Neural cell (in vitro differentiated cells): ENCODE data around the gene SSBP2. TPM values are rescaled to one million over a fixed set of nuclear protein-coding genes. Genes with fewer than 3 reads are reported as not detected.

ENCODE experiments used
- H2AFZ ChIP-seq: fragments of 200-600, 300-800 bp; sonication (generic), shearing (Covaris generic); 2 replicates; pipeline ENCODE4 v1.6.0; 2014; ENCODE audit warnings: low read depth, mild to moderate bottlenecking, antibody characterized with exemption, low read length, moderate library complexity
- H3F3A ChIP-seq: fragments of 200-600 bp; shearing (Covaris generic); 2 replicates; pipeline ENCODE4 v1.6.1; 2016; ENCODE audit warnings: mild to moderate bottlenecking, moderate library complexity, mixed read lengths, antibody characterized with exemption, low read length; ENCODE audit not compliant: insufficient read depth, poor library complexity, severe bottlenecking
- H3K27ac ChIP-seq: fragments of 200-600, 300-800 bp; sonication (generic), shearing (Covaris generic); 2 replicates; pipeline ENCODE4 v1.5.1; 2014; ENCODE audit warnings: mild to moderate bottlenecking, low read length, moderate library complexity
- H3K27me3 ChIP-seq: fragments of 300-800, 200-600 bp; sonication (generic), shearing (Covaris generic); 2 replicates; pipeline ENCODE4 v1.6.0; 2014; ENCODE audit warnings: mild to moderate bottlenecking, low read depth, low read length, moderate library complexity; ENCODE audit not compliant: insufficient read depth
- H3K36me3 ChIP-seq: fragments of 300-800, 200-600 bp; sonication (generic), shearing (Covaris generic); 2 replicates; pipeline ENCODE4 v1.5.1; 2014; ENCODE audit warnings: mild to moderate bottlenecking, antibody characterized with exemption, low read length, moderate library complexity; ENCODE audit not compliant: insufficient read depth
- H3K4me2 ChIP-seq: fragments of 300-800, 200-600 bp; sonication (generic), shearing (Covaris generic); 2 replicates; pipeline ENCODE4 v1.6.0; 2014; ENCODE audit warnings: mild to moderate bottlenecking, low read length
- H3K4me3 ChIP-seq: fragments of 300-800, 200-600 bp; sonication (generic), shearing (Covaris generic); 2 replicates; pipeline ENCODE4 v1.5.1; 2014; ENCODE audit warnings: mild to moderate bottlenecking, low read length, moderate library complexity
- H3K79me2 ChIP-seq: fragments of 200-600 bp; shearing (Covaris generic); replicated peaks from 2 replicates; pipeline ENCODE4 v1.6.0; 2014; ENCODE audit warnings: mild to moderate bottlenecking, low read length, moderate library complexity; ENCODE audit not compliant: insufficient read depth
- H3K9ac ChIP-seq: fragments of 300-800, 200-600 bp; sonication (generic), shearing (Covaris generic); 2 replicates; pipeline ENCODE4 v1.6.1; 2016; ENCODE audit warnings: mild to moderate bottlenecking, low read length, mixed read lengths
- H3K9me2 ChIP-seq: fragments of 200-600 bp; shearing (Covaris generic); 2 replicates; pipeline ENCODE4 v1.6.1; 2016; ENCODE audit warnings: mild to moderate bottlenecking, low read length, mixed read lengths; ENCODE audit not compliant: insufficient read depth
- H3K9me3 ChIP-seq: fragments of 200-600, 300-800 bp; sonication (generic), shearing (Covaris generic); 2 replicates; pipeline ENCODE4 v1.6.1; 2016; ENCODE audit warnings: mild to moderate bottlenecking, mixed run types, low read length, moderate library complexity, mixed read lengths
- H4K20me1 ChIP-seq: fragments of 200-600 bp; shearing (Covaris generic); 2 replicates; pipeline ENCODE4 v1.6.1; 2016; ENCODE audit warnings: mild to moderate bottlenecking, mixed run types; ENCODE audit not compliant: insufficient read depth
- CTCF ChIP-seq: fragments of 450-650 bp; IDR thresholded peaks from 2 replicates; pipeline ENCODE4 v1.5.1; 2014; ENCODE audit warnings: antibody characterized with exemption, mild to moderate bottlenecking, moderate library complexity; ENCODE audit not compliant: poor library complexity, severe bottlenecking
- EP300 ChIP-seq: fragments of 450-650 bp; conservative IDR thresholded peaks from 2 replicates; pipeline ENCODE4 v1.6.1; 2014; ENCODE audit warnings: antibody characterized with exemption, mild to moderate bottlenecking, moderate library complexity; ENCODE audit not compliant: poor library complexity, severe bottlenecking
- EZH2 ChIP-seq: fragments of 200-600, 300-800 bp; shearing (Covaris generic), sonication (generic); IDR thresholded peaks from 2 replicates; pipeline ENCODE4 v1.6.1; 2014; ENCODE audit warnings: antibody characterized with exemption, low read length, borderline replicate concordance, mild to moderate bottlenecking; ENCODE audit not compliant: insufficient read depth, poor library complexity, severe bottlenecking
- MXI1 ChIP-seq: fragments of 450-650 bp; conservative IDR thresholded peaks from 2 replicates; pipeline ENCODE4 v1.6.1; 2014; ENCODE audit warnings: antibody characterized with exemption, mild to moderate bottlenecking; ENCODE audit not compliant: poor library complexity, severe bottlenecking
- POLR2AphosphoS5 ChIP-seq: IDR thresholded peaks from 2 replicates; pipeline ENCODE4 v1.6.1; 2012
- RAD21 ChIP-seq: fragments of 450-650 bp; conservative IDR thresholded peaks from 2 replicates; pipeline ENCODE4 v1.6.1; 2014; ENCODE audit warnings: antibody characterized with exemption, mild to moderate bottlenecking, moderate library complexity
- REST ChIP-seq: IDR thresholded peaks from 2 replicates; pipeline ENCODE4 v1.6.1; 2012; ENCODE audit warnings: borderline replicate concordance
- SMC3 ChIP-seq: fragments of 450-650 bp; conservative IDR thresholded peaks from 2 replicates; pipeline ENCODE4 v1.6.1; 2014; ENCODE audit warnings: antibody characterized with exemption, mild to moderate bottlenecking, moderate library complexity; ENCODE audit not compliant: poor library complexity
- TAF1 ChIP-seq: IDR thresholded peaks from 2 replicates; pipeline ENCODE4 v1.6.1; 2012; ENCODE audit warnings: low read depth
- polyA plus RNA-seq: library from polyadenylated mRNA; depleted of rRNA; stranded (reverse); fragments of >200 nt; gene quantifications from 2 replicates; pipeline ENCODE4 v1.2.3, GENCODE V29; 2014

The SSBP2 gene
- polyA plus RNA-seq, 1 donor from 2014 or later, result 128 TPM

GRCh38 chr5:81400375-81400774 is 350.5 kb downstream of the SSBP2 start:
- Histone ChIP-seq H3K27ac (no peak overlapping the region), H3K4me2 (no peak overlapping the region), H2AFZ (no peak overlapping the region), H3K9ac (no peak overlapping the region), H3K9me3 (no peaks in the 10 kb centered on the region), H3F3A (no peaks in the 10 kb centered on the region), H3K36me3 (no peaks in the 10 kb centered on the region), H3K79me2 (no peaks in the 10 kb centered on the region), H3K9me2 (no peaks in the 10 kb centered on the region), H3K4me3 (no peak overlapping the region), H3K27me3 (no peaks in the 10 kb centered on the region), H4K20me1 (no peaks in the 10 kb centered on the region)
- TF ChIP-seq EZH2, result no peak
- TF ChIP-seq REST, result no peak
- TF ChIP-seq CTCF, result no peak
- no peak for TF ChIP-seq EP300
- no peak for TF ChIP-seq TAF1
- no peak for TF ChIP-seq MXI1
- TF ChIP-seq POLR2AphosphoS5, result no peak
- no peak for TF ChIP-seq RAD21
- TF ChIP-seq SMC3, result no peak

DNA sequence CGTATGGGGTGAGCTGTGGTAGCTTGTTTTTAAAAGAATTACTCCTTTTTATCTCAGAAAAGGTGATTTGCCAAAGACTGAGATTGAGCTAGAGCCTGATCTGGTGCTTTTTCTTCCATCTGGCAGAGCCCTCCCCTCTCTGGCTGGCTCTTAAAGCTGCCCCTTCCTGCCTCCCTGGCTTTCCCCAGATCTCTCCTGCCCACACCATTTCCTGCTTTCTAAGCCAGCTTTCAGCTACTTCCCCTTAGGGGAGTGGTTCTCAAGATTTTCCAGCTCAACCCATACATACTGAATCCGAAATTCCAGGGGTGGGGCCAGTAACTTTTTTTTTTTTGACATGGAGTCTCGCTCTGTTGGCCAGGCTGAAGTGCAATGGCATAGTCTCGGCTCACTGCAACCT is 352.2 kb downstream of the SSBP2 start:
- Histone ChIP-seq H3K4me2 (no peak overlapping the region), H3K27me3 (no peaks in the 10 kb centered on the region), H3K9me3 (no peaks in the 10 kb centered on the region), H3K27ac (no peak overlapping the region), H3K4me3 (no peak overlapping the region), H3K9ac (no peak overlapping the region), H3K9me2 (no peaks in the 10 kb centered on the region), H2AFZ (no peak overlapping the region), H3F3A (no peaks in the 10 kb centered on the region), H3K79me2 (no peaks in the 10 kb centered on the region), H4K20me1 (no peaks in the 10 kb centered on the region), H3K36me3 (no peaks in the 10 kb centered on the region)
- no peak for TF ChIP-seq RAD21

DNA sequence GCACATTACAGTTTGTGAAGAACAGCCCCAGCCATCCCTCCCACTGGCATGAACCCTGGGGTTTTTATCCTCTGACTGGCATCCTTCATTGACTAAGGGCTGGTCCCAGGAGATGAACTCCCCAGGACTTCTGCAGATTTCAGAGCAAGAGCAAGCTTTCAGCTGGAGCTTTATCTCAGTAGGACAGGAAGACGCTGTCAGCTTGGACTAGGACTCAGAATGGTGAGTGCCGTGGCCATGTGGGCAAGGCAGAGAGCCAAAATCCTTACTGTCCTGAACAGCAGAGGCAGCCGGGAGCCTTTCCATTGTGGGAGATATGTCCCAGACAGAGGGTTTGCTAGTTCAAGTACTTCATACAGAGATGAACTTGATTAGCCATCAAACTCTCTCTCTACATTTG is 353.7 kb downstream of the SSBP2 start:
- H3K9ac ChIP-seq, result no peak overlapping the region
- TF ChIP-seq SMC3 (no peak), POLR2AphosphoS5 (no peak), EZH2 (no peak), REST (no peak), EP300 (no peak), TAF1 (no peak), MXI1 (no peak), CTCF (no peak), RAD21 (no peak)
- H3F3A ChIP-seq, result no peaks in the 10 kb centered on the region
- H2AFZ ChIP-seq, result no peak overlapping the region
- H3K27ac ChIP-seq, result no peak overlapping the region
- H3K27me3 ChIP-seq, result peaks cover 6% of the 10 kb centered on the region
- no peaks in the 10 kb centered on the region for H3K79me2 ChIP-seq
- no peak overlapping the region for H3K4me2 ChIP-seq
- no peaks in the 10 kb centered on the region for H3K36me3 ChIP-seq
- H3K9me2 ChIP-seq, result no peaks in the 10 kb centered on the region
- H4K20me1 ChIP-seq, result no peaks in the 10 kb centered on the region
- no peaks in the 10 kb centered on the region for H3K9me3 ChIP-seq
- H3K4me3 ChIP-seq, result no peak overlapping the region
